Measurements from ENCODE around the gene MAP4K5. TPM values are rescaled to one million over a fixed set of nuclear protein-coding genes. Genes with fewer than 3 reads are reported as not detected.

Gene MAP4K5
- total and polyA plus RNA-seq, 2 of the 4 experiments (the other 2 are of a cell fraction): 33.1 to 46.1 TPM

DNA sequence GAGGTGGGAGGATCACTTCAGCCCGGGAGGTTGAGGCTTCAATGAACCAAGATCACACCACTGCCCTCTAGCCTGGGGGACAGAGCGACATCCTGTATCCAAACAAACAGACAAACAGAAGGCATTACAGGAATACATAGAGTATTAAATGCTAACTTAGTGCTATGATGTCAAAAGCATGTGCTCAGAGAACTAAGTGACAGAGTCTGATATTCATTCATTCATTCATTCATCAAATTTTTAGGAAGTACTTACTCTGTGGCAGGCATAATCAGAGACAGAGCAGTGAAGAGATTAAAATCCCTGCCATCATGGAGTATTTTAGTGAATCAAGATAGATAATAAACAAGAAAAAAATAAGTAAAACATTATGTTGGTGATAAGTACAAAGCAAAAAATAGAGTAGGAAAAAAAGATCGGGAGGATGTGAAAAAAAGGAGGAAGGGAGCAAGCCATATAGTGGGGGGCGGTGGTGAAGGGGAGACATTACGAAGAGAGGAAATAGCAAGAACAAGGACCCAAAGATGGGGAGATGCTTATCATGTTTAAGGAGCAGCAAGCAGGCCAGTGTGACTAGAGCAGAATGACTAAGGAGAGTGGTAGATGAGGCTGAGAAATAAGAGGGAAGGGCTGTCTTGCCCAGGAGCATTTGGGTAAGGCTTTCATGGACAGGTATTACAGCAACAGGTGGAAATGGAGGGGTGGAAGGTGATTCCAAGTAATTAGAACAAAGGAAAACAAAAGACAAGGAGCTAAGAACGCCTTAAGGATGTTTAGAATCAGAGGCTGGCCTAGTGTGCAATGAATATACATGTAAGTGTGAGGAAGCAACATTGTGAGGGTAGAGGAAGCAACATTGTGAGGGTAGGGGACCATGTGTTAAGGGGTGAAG is 2.8 kb downstream of the MAP4K5 start:
- Histone ChIP-seq H4K8ac (ENCODE audit: low read depth in 2 of 2, low read length in 2 of 2) (peak overlapping the region; percentile 53 to 76), H2AK9ac (replicated peaks; ENCODE audit: low read depth, low read length, poor library complexity) (peak overlapping the region; percentile 18), H3K9me3 (ENCODE audit: control insufficient read depth, insufficient read depth, low read length) (no peaks in the 10 kb centered on the region), H3K4ac (ENCODE audit: low read depth, low read length) (peak overlapping the region; percentile 72), H4K20me1 (ENCODE audit: insufficient read depth, low read length) (peaks cover 55% of the 10 kb centered on the region), H3K23ac (ENCODE audit: low read depth, low read length) (peak overlapping the region; percentile 88), H3K56ac (ENCODE audit: extremely low read depth, insufficient read depth, low read length) (peak overlapping the region; percentile 64), H3K27ac (ENCODE audit: insufficient read depth, low read length) (peak overlapping the region; percentile 82), H3K9ac (ENCODE audit: low read depth, low read length) (peak overlapping the region; percentile 96), H3K27me3 (ENCODE audit: control insufficient read depth, insufficient read depth, low read length) (no peaks in the 10 kb centered on the region), H2BK5ac (ENCODE audit: low read depth, low read length, poor library complexity, severe bottlenecking) (peak overlapping the region; percentile 98), H3K36me3 (ENCODE audit: control insufficient read depth, insufficient read depth, low read length) (peaks cover 3% of the 10 kb centered on the region), H3K79me1 (ENCODE audit: low read depth in 1 of 2, low read length in 2 of 2) (peaks cover 3 to 44% of the 10 kb centered on the region in 2 experiments; a peak in 2 of 4 replicates), H2AFZ (replicated peaks; ENCODE audit: low read length, poor library complexity) (no peak overlapping the region), H3K14ac (replicated peaks; ENCODE audit: low read depth, low read length) (peak overlapping the region; percentile 88), H3K4me1 (ENCODE audit: control insufficient read depth, insufficient read depth, low read length) (peaks cover 22% of the 10 kb centered on the region), H3K4me2 (ENCODE audit: low read depth, low read length) (peak overlapping the region; percentile 95), H3K4me3 (ENCODE audit: insufficient read depth, low read depth, low read length) (peak overlapping the region; percentile 41), H4K91ac (ENCODE audit: insufficient read depth, low read depth, low read length) (peak overlapping the region; percentile 91), H2BK120ac (ENCODE audit: low read depth, low read length) (peak overlapping the region; percentile 86), H2BK15ac (ENCODE audit: low read depth, low read length) (peak overlapping the region; percentile 87; the same call in 2 of the 3 replicates), H3K18ac (ENCODE audit: low read depth, low read length) (peak overlapping the region; percentile 97), H2AK5ac (ENCODE audit: low read depth, low read length) (peak overlapping the region; percentile 96), H3K9me1 (ENCODE audit: insufficient read depth, low read length) (peaks cover 12% of the 10 kb centered on the region; the same call in 1 of the 2 replicates), H4K5ac (ENCODE audit: low read depth, low read length) (peak overlapping the region; percentile 61), H2BK20ac (ENCODE audit: low read depth, low read length) (peak overlapping the region; percentile 73)
- ATAC-seq (ENCODE audit: low read depth) (no peak), DNase-seq (peak; percentile 31)
- in situ Hi-C loops (cut with MboI; ENCODE audit: low sequenced_read_pairs): loop anchor here (5.0 to 10.0 kb wide), 2 partner anchors 207 to 665 kb away; no protein-coding TSS in a partner anchor
- ChIA-PET POLR2A (ENCODE audit: unreplicated experiment) (no interaction called here), CTCF (interaction anchor here (1.4 to 1.6 kb wide), 2 partner anchors 13 to 209 kb away, joined by 3 to 5 read pairs; no protein-coding TSS in a partner anchor)
- intact Hi-C loops (cut with micrococcal nuclease): loop anchor here (5.0 to 10.0 kb wide), 4 partner anchors 75 to 412 kb away; partner anchors contain the start of genes CDKL1, SOS2 and VCPKMT
- TSS peak; percentile 29 for BruUV-seq (replicated peaks)
- TF ChIP-seq, protein P1, sequence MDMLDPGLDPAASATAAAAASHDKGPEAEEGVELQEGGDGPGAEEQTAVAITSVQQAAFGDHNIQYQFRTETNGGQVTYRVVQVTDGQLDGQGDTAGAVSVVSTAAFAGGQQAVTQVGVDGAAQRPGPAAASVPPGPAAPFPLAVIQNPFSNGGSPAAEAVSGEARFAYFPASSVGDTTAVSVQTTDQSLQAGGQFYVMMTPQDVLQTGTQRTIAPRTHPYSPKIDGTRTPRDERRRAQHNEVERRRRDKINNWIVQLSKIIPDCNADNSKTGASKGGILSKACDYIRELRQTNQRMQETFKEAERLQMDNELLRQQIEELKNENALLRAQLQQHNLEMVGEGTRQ (IDR thresholded peaks at IDR 0.05; ENCODE audit: low read depth, low read length): no peak
- TF ChIP-seq BHLHE40 (IDR thresholded peaks at IDR 0.05; ENCODE audit: low read depth, low read length) (no peak), RAD21 (IDR thresholded peaks at IDR 0.05; ENCODE audit: low read length) (no peak), POLR2A (IDR thresholded peaks at IDR 0.05; ENCODE audit: low read depth, low read length) (no peak), MAZ (IDR thresholded peaks at IDR 0.05; ENCODE audit: borderline replicate concordance, low read depth, low read length) (no peak), RFX5 (IDR thresholded peaks at IDR 0.05; ENCODE audit: low read depth, low read length) (no peak), MXI1 (IDR thresholded peaks at IDR 0.05; ENCODE audit: borderline replicate concordance, low read depth, low read length) (no peak), CHD1 (IDR thresholded peaks at IDR 0.05; ENCODE audit: low read depth, low read length) (no peak), FOS (IDR thresholded peaks at IDR 0.05; ENCODE audit: low read depth, low read length) (no peak)
- TF ChIP-seq, protein P2, sequence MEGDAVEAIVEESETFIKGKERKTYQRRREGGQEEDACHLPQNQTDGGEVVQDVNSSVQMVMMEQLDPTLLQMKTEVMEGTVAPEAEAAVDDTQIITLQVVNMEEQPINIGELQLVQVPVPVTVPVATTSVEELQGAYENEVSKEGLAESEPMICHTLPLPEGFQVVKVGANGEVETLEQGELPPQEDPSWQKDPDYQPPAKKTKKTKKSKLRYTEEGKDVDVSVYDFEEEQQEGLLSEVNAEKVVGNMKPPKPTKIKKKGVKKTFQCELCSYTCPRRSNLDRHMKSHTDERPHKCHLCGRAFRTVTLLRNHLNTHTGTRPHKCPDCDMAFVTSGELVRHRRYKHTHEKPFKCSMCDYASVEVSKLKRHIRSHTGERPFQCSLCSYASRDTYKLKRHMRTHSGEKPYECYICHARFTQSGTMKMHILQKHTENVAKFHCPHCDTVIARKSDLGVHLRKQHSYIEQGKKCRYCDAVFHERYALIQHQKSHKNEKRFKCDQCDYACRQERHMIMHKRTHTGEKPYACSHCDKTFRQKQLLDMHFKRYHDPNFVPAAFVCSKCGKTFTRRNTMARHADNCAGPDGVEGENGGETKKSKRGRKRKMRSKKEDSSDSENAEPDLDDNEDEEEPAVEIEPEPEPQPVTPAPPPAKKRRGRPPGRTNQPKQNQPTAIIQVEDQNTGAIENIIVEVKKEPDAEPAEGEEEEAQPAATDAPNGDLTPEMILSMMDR (conservative IDR thresholded peaks at IDR 0.05; ENCODE audit: low read depth, low read length): no peak
- TF ChIP-seq, protein P3, sequence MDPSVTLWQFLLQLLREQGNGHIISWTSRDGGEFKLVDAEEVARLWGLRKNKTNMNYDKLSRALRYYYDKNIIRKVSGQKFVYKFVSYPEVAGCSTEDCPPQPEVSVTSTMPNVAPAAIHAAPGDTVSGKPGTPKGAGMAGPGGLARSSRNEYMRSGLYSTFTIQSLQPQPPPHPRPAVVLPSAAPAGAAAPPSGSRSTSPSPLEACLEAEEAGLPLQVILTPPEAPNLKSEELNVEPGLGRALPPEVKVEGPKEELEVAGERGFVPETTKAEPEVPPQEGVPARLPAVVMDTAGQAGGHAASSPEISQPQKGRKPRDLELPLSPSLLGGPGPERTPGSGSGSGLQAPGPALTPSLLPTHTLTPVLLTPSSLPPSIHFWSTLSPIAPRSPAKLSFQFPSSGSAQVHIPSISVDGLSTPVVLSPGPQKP (IDR thresholded peaks at IDR 0.05; ENCODE audit: borderline replicate concordance, low read depth, low read length): no peak
- dilution Hi-C loops (cut with HindIII; ENCODE audit: low sequenced_read_pairs, unreplicated experiment): no loop called here
- WGBS, 2 experiments (ENCODE audit: extremely low coverage in 2 of 2, insufficient read length in 1 of 2): 20 to 100% methylated on average over 1 of the region's 6 CpGs

Measured in IMR-90 (cell line).